HUES64 (cell line): ENCODE measurements around the gene PROX2.

Experiments
- H3K27ac ChIP-seq: 2 replicates; pipeline ENCODE4 v1.7.0; 2013; ENCODE audit warnings: low read depth, low read length, inconsistent platforms
- H3K27me3 ChIP-seq: 2 replicates; pipeline ENCODE4 v1.6.1; 2013; ENCODE audit warnings: mild to moderate bottlenecking, low read length; ENCODE audit not compliant: insufficient read depth
- H3K36me3 ChIP-seq: 2 replicates; pipeline ENCODE4 v1.6.1; 2013; ENCODE audit warnings: mild to moderate bottlenecking, low read length; ENCODE audit not compliant: insufficient read depth
- H3K4me1 ChIP-seq: 2 replicates; pipeline ENCODE4 v1.6.1; 2013; ENCODE audit warnings: mild to moderate bottlenecking, low read length, moderate library complexity; ENCODE audit not compliant: insufficient read depth
- H3K4me3 ChIP-seq: 2 replicates; pipeline ENCODE4 v1.5.1; 2013; ENCODE audit warnings: mild to moderate bottlenecking, low read length, moderate library complexity
- H3K9ac ChIP-seq: 2 replicates; pipeline ENCODE4 v1.6.1; 2013; ENCODE audit warnings: mild to moderate bottlenecking, low read depth, low read length
- H3K9me3 ChIP-seq: 2 replicates; pipeline ENCODE4 v1.6.1; 2013; ENCODE audit warnings: low read depth, low read length; ENCODE audit not compliant: insufficient read depth
- WGBS: fragments of 150-250, 120-280 bp; methylation state at CpG from one replicate; pipeline ENCODE4 v1.1.7; 2013; ENCODE audit warnings: missing lambda C conversion rate; 5-methylcytosine and 5-hydroxymethylcytosine counted together

The PROX2 gene

DNA sequence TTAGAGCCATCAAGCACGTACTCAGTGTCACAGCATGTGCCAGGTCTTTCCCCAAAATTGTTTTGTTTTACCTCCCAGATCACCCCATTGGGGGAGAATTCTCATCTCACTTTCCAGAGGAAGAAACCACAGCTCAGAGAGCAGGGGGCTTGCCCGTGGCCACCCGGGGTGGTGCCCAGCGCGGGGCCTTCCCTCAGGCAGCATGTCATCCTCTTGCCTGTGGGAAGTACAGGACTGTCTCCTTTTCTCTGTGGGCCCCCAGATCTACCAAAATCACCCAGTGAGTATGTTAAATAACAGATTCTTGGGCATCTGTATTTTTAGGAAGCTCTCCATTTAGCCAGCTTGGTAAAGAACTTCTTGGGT lies 41.2 kb upstream of the PROX2 start:
- H3K9me3 ChIP-seq: no peaks in the 10 kb centered on the region
- H3K4me3 ChIP-seq: no peak overlapping the region
- H3K27me3 ChIP-seq: peaks cover 2% of the 10 kb centered on the region; the same call in 1 of the 2 replicates
- H3K27ac ChIP-seq: no peak overlapping the region
- H3K4me1 ChIP-seq: no peaks in the 10 kb centered on the region
- WGBS: 92% methylated on average over 5 of the region's 5 CpGs
- H3K9ac ChIP-seq: no peak overlapping the region
- no peaks in the 10 kb centered on the region for H3K36me3 ChIP-seq

DNA sequence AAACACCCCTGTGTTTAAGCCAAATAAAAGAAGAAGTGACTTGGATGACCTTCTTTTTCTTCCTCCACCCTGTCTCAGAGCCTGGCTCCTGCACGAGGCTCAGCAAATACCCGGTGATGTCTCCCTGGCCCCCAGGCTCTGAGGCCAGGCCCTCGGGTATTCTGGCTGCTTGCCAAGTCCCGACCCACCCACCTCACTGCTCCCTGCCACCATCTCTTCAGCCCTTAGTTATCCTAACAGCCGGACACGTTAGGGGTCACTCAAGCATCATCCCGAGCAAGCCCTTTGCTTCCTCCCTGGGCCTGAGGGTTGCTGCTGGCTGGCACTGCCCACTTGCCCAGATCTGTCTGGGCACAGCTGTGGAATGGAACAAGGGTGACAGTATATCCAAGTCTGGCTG lies 39.9 kb upstream of the PROX2 start:
- no peaks in the 10 kb centered on the region for H3K36me3 ChIP-seq
- no peak overlapping the region for H3K27ac ChIP-seq
- no peak overlapping the region for H3K9ac ChIP-seq
- no peak overlapping the region for H3K4me3 ChIP-seq
- WGBS: 80% methylated on average over 7 of the region's 7 CpGs
- no peaks in the 10 kb centered on the region for H3K4me1 ChIP-seq
- no peaks in the 10 kb centered on the region for H3K27me3 ChIP-seq
- H3K9me3 ChIP-seq: no peaks in the 10 kb centered on the region

DNA sequence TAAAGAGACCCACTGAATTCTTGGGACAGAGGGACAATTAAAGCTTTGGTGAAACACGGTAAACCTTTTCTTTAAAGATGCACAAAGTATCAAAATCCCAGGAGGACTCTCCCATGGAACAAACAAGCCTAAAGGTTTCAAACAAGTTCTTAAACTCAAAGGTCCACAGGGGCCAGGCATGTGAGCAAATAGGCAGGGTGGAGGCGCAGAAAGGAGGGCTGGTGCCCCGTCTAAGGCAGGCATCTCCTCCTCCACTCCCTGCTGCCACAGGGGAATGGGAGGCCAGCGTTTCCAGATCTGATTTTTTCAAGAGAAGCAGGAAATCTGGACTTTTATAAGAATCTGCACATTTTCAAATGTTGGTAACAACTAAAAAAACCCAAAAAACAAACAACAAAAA lies 39.5 kb upstream of the PROX2 start:
- no peaks in the 10 kb centered on the region for H3K9me3 ChIP-seq
- H3K36me3 ChIP-seq: no peaks in the 10 kb centered on the region

GRCh38 chr14:74913986-74914573 lies 38.1 kb upstream of the PROX2 start:
- 66% methylated on average over 6 of the region's 6 CpGs for WGBS
- H3K36me3 ChIP-seq: no peaks in the 10 kb centered on the region
- no peaks in the 10 kb centered on the region for H3K9me3 ChIP-seq
- H3K9ac ChIP-seq: no peak overlapping the region
- no peaks in the 10 kb centered on the region for H3K4me1 ChIP-seq
- no peak overlapping the region for H3K4me3 ChIP-seq
- no peaks in the 10 kb centered on the region for H3K27me3 ChIP-seq
- no peak overlapping the region for H3K27ac ChIP-seq

More for the DNA sequence above, 39.5 kb upstream of the PROX2 start:
- Histone ChIP-seq H3K27ac (no peak overlapping the region), H3K4me3 (no peak overlapping the region), H3K9ac (no peak overlapping the region), H3K27me3 (no peaks in the 10 kb centered on the region), H3K4me1 (no peaks in the 10 kb centered on the region)
- WGBS: 93% methylated on average over 4 of the region's 4 CpGs

DNA sequence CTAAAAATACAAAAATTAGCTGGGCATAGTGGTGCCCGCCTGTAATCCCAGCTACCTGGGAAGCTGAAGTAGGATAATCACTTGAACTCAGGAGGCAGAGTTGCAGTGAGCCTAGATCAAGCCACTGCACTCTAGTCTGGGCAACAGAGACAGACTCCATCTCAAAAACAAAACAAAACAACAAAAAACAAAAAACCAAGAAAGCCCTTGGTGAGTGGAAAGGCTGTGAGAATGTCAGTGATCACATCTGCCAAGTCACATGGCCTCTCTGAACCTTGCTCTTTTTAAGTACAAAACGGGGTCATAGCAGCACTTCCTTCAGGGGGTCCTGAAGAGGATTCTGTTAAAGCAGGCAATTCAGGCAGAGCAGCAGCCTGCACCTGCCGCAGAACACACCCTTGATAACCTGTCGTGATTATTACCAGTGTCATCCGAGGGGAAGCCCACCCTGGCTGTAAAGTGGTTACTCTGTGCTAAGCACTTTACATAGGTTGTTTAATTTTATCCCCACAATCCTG lies 37.5 kb upstream of the PROX2 start:
- H3K9ac ChIP-seq: no peak overlapping the region
- no peaks in the 10 kb centered on the region for H3K27me3 ChIP-seq
- H3K36me3 ChIP-seq: no peaks in the 10 kb centered on the region
- no peak overlapping the region for H3K4me3 ChIP-seq
- WGBS: 80% methylated on average over 5 of the region's 5 CpGs
- no peaks in the 10 kb centered on the region for H3K4me1 ChIP-seq
- H3K27ac ChIP-seq: no peak overlapping the region
- no peaks in the 10 kb centered on the region for H3K9me3 ChIP-seq

- Histone ChIP-seq H3K36me3 (no peaks in the 10 kb centered on the region), H3K9ac (no peak overlapping the region), H3K9me3 (no peaks in the 10 kb centered on the region), H3K27me3 (no peaks in the 10 kb centered on the region), H3K4me3 (no peak overlapping the region), H3K4me1 (no peaks in the 10 kb centered on the region), H3K27ac (no peak overlapping the region)
- 90% methylated on average over 9 of the region's 10 CpGs for WGBS
These were observed 36.9 kb upstream of the PROX2 start for GRCh38 chr14:74912801-74913200.

DNA sequence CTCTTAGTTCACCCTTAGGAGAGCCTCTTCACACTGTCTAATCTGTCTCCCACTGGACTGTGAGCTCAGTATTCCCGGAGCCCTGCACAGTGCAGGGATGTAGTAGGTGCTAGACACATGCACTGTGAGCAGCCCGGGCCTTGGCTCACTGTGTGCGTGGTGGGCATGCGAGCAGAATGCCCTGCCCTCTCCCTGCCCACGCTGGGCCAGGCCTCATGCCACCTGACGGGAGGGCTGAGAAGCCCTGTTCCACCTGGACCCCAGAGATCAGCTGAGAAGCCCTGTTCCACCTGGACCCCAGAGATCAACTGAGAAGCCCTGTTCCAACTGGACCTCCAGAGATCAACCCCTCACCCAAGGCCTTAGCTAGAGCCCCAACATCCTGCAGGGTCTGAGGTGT lies 36.2 kb upstream of the PROX2 start:
- Histone ChIP-seq H3K9ac (no peak overlapping the region), H3K27me3 (no peaks in the 10 kb centered on the region), H3K36me3 (no peaks in the 10 kb centered on the region), H3K27ac (no peak overlapping the region), H3K9me3 (no peaks in the 10 kb centered on the region), H3K4me3 (no peak overlapping the region), H3K4me1 (no peaks in the 10 kb centered on the region)
- 92% methylated on average over 6 of the region's 6 CpGs for WGBS

DNA sequence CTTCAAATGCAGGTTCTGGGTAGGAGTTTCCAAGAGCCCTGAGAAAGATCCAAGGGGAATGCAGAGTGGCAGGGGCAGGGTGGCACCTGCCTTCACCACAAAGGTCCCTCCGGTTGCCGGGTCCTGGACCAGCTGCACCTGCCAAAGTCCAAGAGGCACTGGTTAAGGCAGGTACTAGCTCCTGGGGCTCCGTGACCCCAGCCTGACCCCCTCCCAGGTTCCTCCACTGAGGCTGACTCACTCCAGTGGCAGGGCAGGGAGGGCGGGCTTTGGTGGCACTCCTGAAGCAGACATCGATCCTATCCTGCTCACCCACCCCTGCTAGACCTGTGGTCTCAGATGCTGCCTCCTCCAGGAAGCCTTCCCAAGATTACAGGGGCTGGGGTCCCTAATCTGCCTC lies 35.8 kb upstream of the PROX2 start:
- H3K9ac ChIP-seq: no peak overlapping the region
- H3K4me3 ChIP-seq: no peak overlapping the region
- 87% methylated on average over 5 of the region's 5 CpGs for WGBS
- no peaks in the 10 kb centered on the region for H3K9me3 ChIP-seq
- H3K36me3 ChIP-seq: 0 out of 2 replicates have a peak, but pooled peaks cover under 1% of the 10 kb centered on the region
- no peaks in the 10 kb centered on the region for H3K27me3 ChIP-seq
- H3K4me1 ChIP-seq: no peaks in the 10 kb centered on the region
- H3K27ac ChIP-seq: no peak overlapping the region

GRCh38 chr14:74911221-74911620 lies 35.3 kb upstream of the PROX2 start:
- peaks cover 4% of the 10 kb centered on the region; the same call in 1 of the 2 replicates for H3K36me3 ChIP-seq
- H3K27me3 ChIP-seq: no peaks in the 10 kb centered on the region
- no peak overlapping the region for H3K4me3 ChIP-seq
- H3K27ac ChIP-seq: no peak overlapping the region
- H3K9me3 ChIP-seq: no peaks in the 10 kb centered on the region
- 89% methylated on average over 6 of the region's 6 CpGs for WGBS
- no peak overlapping the region for H3K9ac ChIP-seq
- no peaks in the 10 kb centered on the region for H3K4me1 ChIP-seq

DNA sequence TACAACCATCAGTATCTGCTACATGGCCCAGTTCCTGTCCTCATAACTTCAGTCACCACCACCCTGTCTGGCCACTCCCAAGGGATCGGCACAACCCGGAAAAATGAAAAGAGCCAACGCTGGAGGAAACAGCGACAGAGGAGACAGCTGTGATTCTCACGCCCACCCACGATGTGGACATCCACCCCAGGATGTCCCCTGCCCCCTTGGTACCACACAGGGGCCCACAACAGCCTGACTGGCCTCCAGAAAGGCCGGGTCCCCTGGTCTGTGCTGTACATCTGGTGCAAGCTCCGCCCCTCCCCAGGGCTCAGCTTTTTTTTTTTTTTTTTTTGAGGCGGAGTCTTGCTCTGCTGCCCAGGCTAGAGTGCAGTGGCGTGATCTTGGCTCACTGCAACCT lies 34.6 kb upstream of the PROX2 start:
- no peaks in the 10 kb centered on the region for H3K9me3 ChIP-seq
- H3K4me1 ChIP-seq: no peaks in the 10 kb centered on the region
- no peak overlapping the region for H3K9ac ChIP-seq
- WGBS: 90% methylated on average over 10 of the region's 10 CpGs
- no peak overlapping the region for H3K4me3 ChIP-seq
- H3K36me3 ChIP-seq: peaks cover 4% of the 10 kb centered on the region; the same call in 1 of the 2 replicates
- no peak overlapping the region for H3K27ac ChIP-seq
- no peaks in the 10 kb centered on the region for H3K27me3 ChIP-seq

DNA sequence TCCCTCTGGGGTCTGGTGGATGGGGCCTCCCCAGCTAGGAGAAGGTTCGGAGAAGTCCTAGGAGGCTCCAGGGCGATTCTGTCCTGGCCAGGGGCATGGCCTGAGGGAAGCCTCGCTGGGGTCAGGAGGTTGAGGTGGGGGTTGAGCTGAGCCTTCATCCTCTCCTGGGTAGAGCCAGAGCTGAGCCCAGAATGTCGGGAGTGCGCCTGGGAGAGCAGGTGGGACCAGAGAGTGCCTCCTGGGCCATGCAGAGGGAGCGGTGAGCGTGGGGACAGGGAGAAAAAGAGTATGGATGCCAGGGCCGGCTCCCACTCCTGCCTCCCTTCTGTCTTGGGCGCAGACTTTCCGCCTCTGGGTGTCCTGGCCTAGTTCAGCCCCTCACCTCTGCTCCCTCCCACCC lies 34.0 kb upstream of the PROX2 start:
- Histone ChIP-seq H3K36me3 (peaks cover 4% of the 10 kb centered on the region; the same call in 1 of the 2 replicates), H3K9me3 (no peaks in the 10 kb centered on the region), H3K4me1 (no peaks in the 10 kb centered on the region), H3K27me3 (no peaks in the 10 kb centered on the region), H3K4me3 (no peak overlapping the region), H3K9ac (no peak overlapping the region), H3K27ac (no peak overlapping the region)
- 87% methylated on average over 10 of the region's 10 CpGs for WGBS

DNA sequence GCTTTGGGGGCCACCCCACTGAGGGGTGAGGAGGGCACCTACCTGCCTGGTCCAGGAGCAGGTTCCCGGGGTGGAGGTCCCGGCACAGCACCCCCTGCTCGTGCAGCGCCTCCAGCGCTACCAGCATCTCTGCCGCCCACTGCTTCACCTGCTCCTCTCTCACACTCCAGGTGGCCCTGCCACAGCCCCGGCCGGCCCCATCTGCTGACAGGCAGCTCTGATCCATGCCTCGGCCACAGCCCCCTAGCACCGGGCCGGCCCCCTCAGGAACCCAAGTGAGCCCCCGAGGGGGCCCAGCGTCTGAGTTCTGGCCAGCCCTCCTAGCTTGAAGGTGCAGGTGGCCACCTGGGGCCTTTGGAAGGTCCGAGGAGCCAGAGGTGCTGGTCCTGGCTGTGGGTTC lies 33.6 kb upstream of the PROX2 start:
- Histone ChIP-seq H3K9ac (no peak overlapping the region), H3K36me3 (peaks cover 7% of the 10 kb centered on the region; the same call in 1 of the 2 replicates), H3K27ac (no peak overlapping the region), H3K9me3 (no peaks in the 10 kb centered on the region), H3K27me3 (no peaks in the 10 kb centered on the region), H3K4me1 (no peaks in the 10 kb centered on the region), H3K4me3 (no peak overlapping the region)
- WGBS: 93% methylated on average over 14 of the region's 14 CpGs
